ENCODE measurements around the gene ING2. TPM values are rescaled to one million over a fixed set of nuclear protein-coding genes. Genes with fewer than 3 reads are reported as not detected.
A peak's percentile ranks its signal among the peaks of the same experiment; 100 is the strongest.

ING2 gene
- total RNA-seq, 6 donors from 2014 or later: 8.2 to 27.7 (median 10.8) TPM

DNA sequence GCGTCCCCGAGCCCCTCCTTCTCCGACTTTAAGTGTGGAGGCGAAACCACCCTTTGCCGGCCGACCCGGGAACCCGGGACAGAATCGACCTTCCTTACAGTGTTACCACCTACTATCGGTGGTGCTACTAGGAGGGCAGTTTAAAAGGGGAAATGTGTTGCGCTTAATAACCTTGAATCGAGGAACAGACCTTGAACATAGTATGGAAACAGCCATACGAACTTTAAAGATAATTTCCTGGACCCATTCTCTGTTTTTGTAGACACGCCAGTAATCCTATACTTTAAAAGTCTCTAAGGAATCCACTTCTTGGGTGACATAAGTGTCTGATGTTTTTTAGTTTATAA is 1.5 kb downstream of the ING2 start:
- Histone ChIP-seq H3K4me3 (peak overlapping the region; percentile 91 to 98 (median 96)), H3K27me3 (no peaks in the 10 kb centered on the region), H3K36me3 (peaks cover 0 to 10% (median 0%) of the 10 kb centered on the region in 4 donors), H3K27ac (peak overlapping the region; percentile 94 to 98 (median 98)), H3K9me3 (no peaks in the 10 kb centered on the region), H3K4me1 (peaks cover 4 to 22% (median 12%) of the 10 kb centered on the region in 4 donors)
- 0% methylated on average over 14 of the region's 14 CpGs for WGBS, 2 donors
- no peak for TF ChIP-seq POLR2AphosphoS5 (IDR thresholded peaks at IDR 0.05)
- TF ChIP-seq EP300 (IDR thresholded peaks at IDR 0.05): no peak
- TF ChIP-seq POLR2A (IDR thresholded peaks at IDR 0.05): no peak
- TF ChIP-seq, protein P1, sequence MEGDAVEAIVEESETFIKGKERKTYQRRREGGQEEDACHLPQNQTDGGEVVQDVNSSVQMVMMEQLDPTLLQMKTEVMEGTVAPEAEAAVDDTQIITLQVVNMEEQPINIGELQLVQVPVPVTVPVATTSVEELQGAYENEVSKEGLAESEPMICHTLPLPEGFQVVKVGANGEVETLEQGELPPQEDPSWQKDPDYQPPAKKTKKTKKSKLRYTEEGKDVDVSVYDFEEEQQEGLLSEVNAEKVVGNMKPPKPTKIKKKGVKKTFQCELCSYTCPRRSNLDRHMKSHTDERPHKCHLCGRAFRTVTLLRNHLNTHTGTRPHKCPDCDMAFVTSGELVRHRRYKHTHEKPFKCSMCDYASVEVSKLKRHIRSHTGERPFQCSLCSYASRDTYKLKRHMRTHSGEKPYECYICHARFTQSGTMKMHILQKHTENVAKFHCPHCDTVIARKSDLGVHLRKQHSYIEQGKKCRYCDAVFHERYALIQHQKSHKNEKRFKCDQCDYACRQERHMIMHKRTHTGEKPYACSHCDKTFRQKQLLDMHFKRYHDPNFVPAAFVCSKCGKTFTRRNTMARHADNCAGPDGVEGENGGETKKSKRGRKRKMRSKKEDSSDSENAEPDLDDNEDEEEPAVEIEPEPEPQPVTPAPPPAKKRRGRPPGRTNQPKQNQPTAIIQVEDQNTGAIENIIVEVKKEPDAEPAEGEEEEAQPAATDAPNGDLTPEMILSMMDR (IDR thresholded peaks at IDR 0.05): no peak
- DNase-seq (no peak), ATAC-seq (ENCODE audit: low FRiP score in 2 of 2) (no peak)

DNA sequence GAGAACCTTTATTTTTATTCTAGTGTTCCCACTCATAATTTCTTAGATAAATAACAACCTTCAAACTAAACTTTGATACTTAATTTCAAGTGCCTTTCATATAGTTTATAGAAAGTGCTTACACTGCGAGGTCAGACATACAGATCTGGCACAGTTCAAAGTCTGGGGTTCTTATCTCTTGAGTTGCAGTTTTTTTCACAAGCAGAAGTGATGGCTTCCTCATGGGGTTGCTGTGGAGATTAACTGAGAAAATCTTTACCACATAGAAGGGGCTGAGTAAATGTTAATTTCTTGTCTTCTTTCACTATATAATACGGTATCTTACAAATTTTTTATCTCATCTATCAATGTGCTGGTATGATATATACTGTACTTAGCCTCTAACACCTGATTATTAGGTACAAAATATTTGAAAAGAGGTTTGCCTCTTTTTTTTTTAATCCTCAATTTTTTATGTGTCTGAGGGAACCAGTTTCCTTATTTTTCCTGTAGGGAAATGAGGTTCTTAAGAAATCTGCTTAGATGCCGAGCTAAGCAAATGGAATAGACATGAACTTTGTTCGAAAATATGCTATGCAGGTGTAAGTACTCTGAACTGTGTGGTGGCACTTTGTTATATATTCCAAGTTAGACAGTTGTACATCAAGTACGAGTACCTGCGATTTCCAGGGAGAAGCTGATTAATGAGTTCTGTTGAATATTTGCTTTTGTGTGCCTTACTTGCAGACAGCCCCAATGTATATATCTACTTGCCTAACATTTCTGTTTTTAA is 3.3 kb downstream of the ING2 start:
- peaks cover 4 to 19% (median 10%) of the 10 kb centered on the region in 4 donors for H3K4me1 ChIP-seq
- H3K27me3 ChIP-seq: no peaks in the 10 kb centered on the region
- no peak for DNase-seq
- no peaks in the 10 kb centered on the region for H3K9me3 ChIP-seq
- WGBS, 2 donors: 51 to 65% methylated on average over 6 of the region's 6 CpGs
- H3K36me3 ChIP-seq: peaks cover 0 to 10% (median 0%) of the 10 kb centered on the region in 4 donors
- no peak overlapping the region for H3K27ac ChIP-seq
- no peak for TF ChIP-seq EP300 (IDR thresholded peaks at IDR 0.05)
- TF ChIP-seq, protein P1 (IDR thresholded peaks at IDR 0.05): no peak
- no peak for TF ChIP-seq POLR2A (IDR thresholded peaks at IDR 0.05)
- TF ChIP-seq POLR2AphosphoS5 (IDR thresholded peaks at IDR 0.05): no peak
- ATAC-seq (ENCODE audit: low FRiP score in 2 of 2): no peak
- no peak overlapping the region for H3K4me3 ChIP-seq

DNA sequence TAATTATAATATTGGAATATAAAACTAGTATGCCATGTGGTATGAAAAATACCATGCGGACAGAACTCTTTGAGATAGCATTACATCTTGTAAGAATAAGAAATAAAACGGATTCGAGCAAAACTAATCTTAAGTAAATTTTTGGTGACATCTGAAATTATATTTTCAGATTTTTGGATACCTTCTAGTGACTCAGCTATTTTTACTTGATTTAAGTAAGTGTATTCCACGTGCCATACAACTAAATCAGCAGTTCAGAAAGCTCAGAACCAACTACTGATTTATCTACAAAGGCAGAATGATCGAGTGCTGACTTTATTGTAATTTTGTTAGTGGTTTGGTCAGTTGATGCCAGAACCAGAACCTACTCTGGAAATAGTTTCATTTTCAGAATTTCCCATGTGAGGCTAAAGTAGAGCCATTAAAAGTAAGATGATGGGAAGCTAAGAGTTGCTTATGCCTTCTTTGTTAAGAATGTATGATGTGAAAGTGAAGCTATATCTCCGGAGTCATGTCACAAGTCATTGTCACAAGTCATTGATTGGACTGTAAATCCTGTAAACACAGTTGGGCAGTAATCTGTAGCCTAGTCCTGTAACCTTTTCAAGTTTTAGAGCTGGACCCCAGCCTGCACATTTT is 4.0 kb downstream of the ING2 start:
- 73 to 77% methylated on average over 6 of the region's 6 CpGs for WGBS, 2 donors
- TF ChIP-seq, protein P1 (IDR thresholded peaks at IDR 0.05): no peak
- TF ChIP-seq POLR2AphosphoS5 (IDR thresholded peaks at IDR 0.05) (no peak), EP300 (IDR thresholded peaks at IDR 0.05) (no peak), POLR2A (IDR thresholded peaks at IDR 0.05) (no peak)
- no peak for ATAC-seq (ENCODE audit: low FRiP score in 2 of 2)
- H3K27ac ChIP-seq: no peak overlapping the region
- H3K36me3 ChIP-seq: peaks cover 0 to 10% (median 0%) of the 10 kb centered on the region in 4 donors
- H3K4me1 ChIP-seq: peaks cover 0 to 12% (median 4%) of the 10 kb centered on the region in 4 donors
- H3K9me3 ChIP-seq: no peaks in the 10 kb centered on the region
- no peaks in the 10 kb centered on the region for H3K27me3 ChIP-seq
- H3K4me3 ChIP-seq: no peak overlapping the region
- no peak for DNase-seq

DNA sequence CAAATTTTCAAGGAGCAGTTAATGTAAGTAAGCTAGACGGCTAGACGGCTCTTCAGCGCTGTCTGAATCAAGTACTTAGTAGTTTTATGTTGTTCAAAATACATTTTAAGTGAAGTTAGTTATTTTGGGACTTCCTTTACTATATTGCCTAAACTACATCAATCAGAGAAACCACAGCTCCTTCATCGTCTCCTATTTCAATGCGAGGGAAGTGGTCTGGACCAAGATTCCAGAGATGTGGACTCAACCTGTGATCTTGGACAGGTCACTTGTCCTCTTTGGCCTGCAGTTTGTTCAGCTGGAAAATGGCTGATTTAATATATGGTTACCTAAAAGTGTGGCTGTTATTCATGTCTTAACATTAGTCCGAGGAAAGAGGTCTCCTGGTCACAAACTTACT is 10.6 kb downstream of the ING2 start:
- Histone ChIP-seq H3K9me3 (no peaks in the 10 kb centered on the region), H3K36me3 (peaks cover 0 to 8% (median 0%) of the 10 kb centered on the region in 4 donors), H3K4me1 (no peaks in the 10 kb centered on the region), H3K4me3 (no peak overlapping the region), H3K27ac (no peak overlapping the region), H3K27me3 (no peaks in the 10 kb centered on the region)
- DNase-seq (no peak), ATAC-seq (ENCODE audit: low FRiP score in 2 of 2) (no peak)
- WGBS, 2 donors: 77 to 78% methylated on average over 6 of the region's 6 CpGs
- TF ChIP-seq POLR2A (IDR thresholded peaks at IDR 0.05) (no peak), POLR2AphosphoS5 (IDR thresholded peaks at IDR 0.05) (no peak), EP300 (IDR thresholded peaks at IDR 0.05) (no peak)
- TF ChIP-seq, protein P1 (IDR thresholded peaks at IDR 0.05): no peak

Measured in upper lobe of left lung (tissue), 6 donors.